DMS114 treated with DMSO at 0.1 percent for 48 hours (cell line): ENCODE measurements around the gene EYS.

ENCODE experiments used
- DNase-seq: peaks from one replicate; lab custom pipeline; 2025; ENCODE audit not compliant: unreplicated experiment; lab: John Stamatoyannopoulos, UW

Gene EYS

GRCh38 chr6:64987066-64987465 is 720.0 kb downstream of the EYS start:
- DNase-seq = no peak

GRCh38 chr6:64985726-64986125 is 721.3 kb downstream of the EYS start:
- DNase-seq = no peak

- DNase-seq = no peak
Observed at GRCh38 chr6:64984948-64985347, 722.1 kb downstream of the EYS start.

- DNase-seq = no peak
Observed at GRCh38 chr6:64983089-64983488, 723.9 kb downstream of the EYS start.

GRCh38 chr6:64973142-64973541 is 733.9 kb downstream of the EYS start:
- no peak for DNase-seq

- DNase-seq = no peak
Observed at GRCh38 chr6:64969139-64969538, 737.9 kb downstream of the EYS start.

GRCh38 chr6:64955435-64955848 is 751.6 kb downstream of the EYS start:
- DNase-seq = no peak

GRCh38 chr6:64949257-64949656 is 757.8 kb downstream of the EYS start:
- DNase-seq = no peak

- no peak for DNase-seq
Observed at GRCh38 chr6:64948261-64948660, 758.8 kb downstream of the EYS start.

GRCh38 chr6:64945450-64945849 is 761.6 kb downstream of the EYS start:
- no peak for DNase-seq

GRCh38 chr6:64932486-64932885 is 774.5 kb downstream of the EYS start:
- no peak for DNase-seq

- DNase-seq = no peak
Observed at GRCh38 chr6:64930681-64931080, 776.3 kb downstream of the EYS start.

GRCh38 chr6:64926051-64926450 is 781.0 kb downstream of the EYS start:
- no peak for DNase-seq

- no peak for DNase-seq
Observed at GRCh38 chr6:64920257-64920656, 786.8 kb downstream of the EYS start.

- DNase-seq = no peak
Observed at GRCh38 chr6:64914124-64914523, 792.9 kb downstream of the EYS start.

- DNase-seq = no peak
Observed at GRCh38 chr6:64912966-64913365, 794.1 kb downstream of the EYS start.

GRCh38 chr6:64908104-64908503 is 798.9 kb downstream of the EYS start:
- no peak for DNase-seq

GRCh38 chr6:64904616-64905015 is 802.4 kb downstream of the EYS start:
- no peak for DNase-seq

- DNase-seq = no peak
Observed at GRCh38 chr6:64902596-64902995, 804.4 kb downstream of the EYS start.

- no peak for DNase-seq
Observed at GRCh38 chr6:64896939-64897338, 810.1 kb downstream of the EYS start.

- DNase-seq = no peak
Observed at GRCh38 chr6:64895945-64896344, 811.1 kb downstream of the EYS start.

- no peak for DNase-seq
Observed at GRCh38 chr6:64890609-64891008, 816.4 kb downstream of the EYS start.

- DNase-seq = no peak
Observed at GRCh38 chr6:64889144-64889543, 817.9 kb downstream of the EYS start.

- DNase-seq = no peak
Observed at GRCh38 chr6:64874776-64875175, 832.2 kb downstream of the EYS start.
